SK-N-SH treated with all-trans-retinoic acid at 6 μM for 48 hours (cell line): ENCODE results near the gene GOLGA3.

Experiments used
- ARNTL ChIP-seq: fragments of 450-650 bp; formaldehyde crosslinking; IDR thresholded peaks from 2 replicates; pipeline ENCODE4 v1.5.0; 2020; ENCODE audit warnings: low read depth, mild to moderate bottlenecking, moderate library complexity, borderline replicate concordance
- BACH2 ChIP-seq: fragments of 250-450 bp; sonication (Bioruptor Pico); IDR thresholded peaks from 2 replicates; pipeline ENCODE4 v1.9.0; 2021; ENCODE audit warnings: mild to moderate bottlenecking, borderline replicate concordance
- CREB5 ChIP-seq: fragments of 250-450 bp; sonication (Bioruptor Pico); IDR thresholded peaks from 2 replicates; pipeline ENCODE4 v1.5.1; 2020; ENCODE audit warnings: low read depth, mild to moderate bottlenecking, moderate library complexity
- ZC3H10 ChIP-seq: fragments of 250-450 bp; sonication (Bioruptor Pico); IDR thresholded peaks from 2 replicates; pipeline ENCODE4 v1.5.1; 2021; ENCODE audit warnings: mild to moderate bottlenecking, moderate library complexity

- TF ChIP-seq BACH2 (no peak), ZC3H10 (CRISPR knock-in tag) (no peak), CREB5 (no peak), ARNTL (CRISPR knock-in tag) (no peak)
Observed at GRCh38 chr12:132861558-132861957, 32.9 kb upstream of the GOLGA3 start.
